Adrenal gland (tissue), 5 donors: Measurements from ENCODE around the gene SMO.

ENCODE experiments used
- CTCF ChIP-seq, 6 experiments: fragments of 450-650 bp in 4 of 6; fragments of 200-600 bp in 2 of 6; sonication (generic) in 1 of 6; IDR thresholded peaks; 1 replicate in 5 of 6; 2 replicates in 1 of 6; pipeline versions ENCODE4 v1.5.1 to v1.8.0; 2016 to 2021; ENCODE audit warnings: antibody characterized with exemption in 6 of 6, mild to moderate bottlenecking in 2 of 6, moderate library complexity in 1 of 6
- POLR2A ChIP-seq, 2 donors: fragments of 450-650 bp; IDR thresholded peaks; one replicate each; pipeline ENCODE4 v1.6.1; 2017; ENCODE audit warnings: antibody characterized with exemption in 2 of 2, mild to moderate bottlenecking in 2 of 2, moderate library complexity in 1 of 2
- donor health status: DM: no; HTN: no; CAD: no.

DNA sequence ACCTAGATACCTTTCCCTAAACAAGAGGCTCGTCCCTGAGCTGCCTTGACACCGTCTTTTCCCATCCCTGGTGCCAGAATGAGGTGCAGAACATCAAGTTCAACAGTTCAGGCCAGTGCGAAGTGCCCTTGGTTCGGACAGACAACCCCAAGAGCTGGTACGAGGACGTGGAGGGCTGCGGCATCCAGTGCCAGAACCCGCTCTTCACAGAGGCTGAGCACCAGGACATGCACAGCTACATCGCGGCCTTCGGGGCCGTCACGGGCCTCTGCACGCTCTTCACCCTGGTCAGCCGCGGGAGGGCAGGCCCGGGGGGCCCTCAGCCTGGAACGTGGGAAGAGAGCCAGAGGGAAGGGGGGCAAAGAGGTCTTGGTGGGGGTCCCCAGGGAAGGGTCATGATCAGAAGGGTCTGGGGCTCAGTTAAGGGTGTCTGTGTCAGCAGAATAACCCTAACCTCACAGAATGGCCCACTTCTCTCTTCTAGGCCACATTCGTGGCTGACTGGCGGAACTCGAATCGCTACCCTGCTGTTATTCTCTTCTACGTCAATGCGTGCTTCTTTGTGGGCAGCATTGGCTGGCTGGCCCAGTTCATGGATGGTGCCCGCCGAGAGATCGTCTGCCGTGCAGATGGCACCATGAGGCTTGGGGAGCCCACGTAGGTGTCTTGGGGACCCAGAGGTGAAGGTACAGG, 16.8 kb downstream of the SMO start:
- no peak for TF ChIP-seq CTCF (IDR thresholded peaks at IDR 0.05)
- no peak for TF ChIP-seq POLR2A (IDR thresholded peaks at IDR 0.05)
